Suprapubic skin (tissue), 4 donors: ENCODE measurements around the gene STOM. TPM values are rescaled to one million over a fixed set of nuclear protein-coding genes. Genes with fewer than 3 reads are reported as not detected.
A peak's percentile ranks its signal among the peaks of the same experiment; 100 is the strongest.

Source experiments
- DNase-seq, 2 donors: peaks; one replicate each; pipeline ENCODE4 v3.0.0-alpha.2; 2019; ENCODE audit warnings: low spot score in 2 of 2
- H3K27ac ChIP-seq: fragments of 200-600 bp; sonication (generic); one replicate; pipeline ENCODE4 v1.5.1; 2019
- H3K27me3 ChIP-seq: fragments of 200-600 bp; sonication (generic); one replicate; pipeline ENCODE4 v1.5.1; 2019
- H3K36me3 ChIP-seq: fragments of 200-600 bp; sonication (generic); one replicate; pipeline ENCODE4 v1.5.1; 2019
- H3K4me1 ChIP-seq: fragments of 200-600 bp; sonication (generic); one replicate; pipeline ENCODE4 v1.5.1; 2019
- H3K4me3 ChIP-seq: fragments of 200-600 bp; sonication (generic); one replicate; pipeline ENCODE4 v1.5.1; 2019; ENCODE audit warnings: mild to moderate bottlenecking
- H3K9me3 ChIP-seq: fragments of 200-600 bp; sonication (generic); one replicate; pipeline ENCODE4 v1.5.1; 2019
- CTCF ChIP-seq, 2 donors: fragments of 200-600 bp in 1 of 2; fragments of 450-650 bp in 1 of 2; sonication (generic) in 1 of 2; IDR thresholded peaks; one replicate each; pipeline ENCODE4 v1.5.1; 2016 to 2019; ENCODE audit warnings: antibody characterized with exemption in 2 of 2, mild to moderate bottlenecking in 1 of 2, moderate library complexity in 1 of 2
- EP300 ChIP-seq: sonication (generic); formaldehyde crosslinking; IDR thresholded peaks from one replicate; pipeline ENCODE4 v1.6.1; 2017; ENCODE audit warnings: antibody characterized with exemption
- POLR2A ChIP-seq, 2 donors: fragments of 450-650 bp; IDR thresholded peaks; one replicate each; pipeline ENCODE4 v1.6.1; 2017; ENCODE audit warnings: antibody characterized with exemption in 2 of 2, mild to moderate bottlenecking in 2 of 2, moderate library complexity in 2 of 2
- POLR2AphosphoS5 ChIP-seq, 3 donors: sonication (generic); formaldehyde crosslinking; IDR thresholded peaks; one replicate each; pipeline ENCODE4 v1.6.1; 2017; ENCODE audit warnings: antibody characterized with exemption in 3 of 3
- WGBS: methylation state at CpG from one replicate; pipeline ENCODE4 v1.1.5; 2018; 5-methylcytosine and 5-hydroxymethylcytosine counted together
- total RNA-seq, 4 donors: library from RNA; depleted of rRNA; stranded (reverse); fragments of >200 nt; gene quantifications; one replicate each; pipeline ENCODE4 v1.1.0, GENCODE V29; 2016

STOM gene
- total RNA-seq, 4 donors from 2014 or later, result 166 to 238 (median 185) TPM

GRCh38 chr9:121298016-121298538 is 72.0 kb downstream of the STOM start:
- TF ChIP-seq CTCF (IDR thresholded peaks at IDR 0.05), result no peak
- TF ChIP-seq EP300, result no peak
- TF ChIP-seq POLR2AphosphoS5 (IDR thresholded peaks at IDR 0.05), result no peak
- TF ChIP-seq POLR2A (IDR thresholded peaks at IDR 0.05), result no peak
- Histone ChIP-seq H3K4me3 (no peak overlapping the region), H3K27ac (peak overlapping the region; percentile 81), H3K27me3 (no peaks in the 10 kb centered on the region), H3K9me3 (no peaks in the 10 kb centered on the region), H3K36me3 (peaks cover 14% of the 10 kb centered on the region), H3K4me1 (peaks cover 97% of the 10 kb centered on the region)
- peak; percentile 60 to 61 for DNase-seq
- 74% methylated on average over 7 of the region's 7 CpGs for WGBS

DNA sequence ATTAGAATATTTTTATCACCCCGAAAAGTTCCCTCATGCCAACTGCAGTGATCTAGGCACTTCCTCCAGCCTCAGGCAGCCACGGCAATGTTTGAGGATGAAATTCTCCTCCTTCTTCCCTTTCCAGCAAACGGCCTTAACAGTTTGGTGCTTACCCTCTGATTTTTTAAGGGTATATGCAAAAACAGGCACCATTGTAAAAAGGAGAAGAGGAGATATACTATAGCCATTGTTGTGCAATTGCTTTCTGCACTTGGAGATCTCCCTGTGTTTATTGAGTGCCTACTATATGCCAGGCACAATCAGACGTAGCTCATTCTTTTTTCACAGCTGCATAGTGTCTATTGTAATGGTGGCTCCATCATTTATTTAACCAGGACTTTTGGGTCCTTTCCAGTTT is 72.7 kb downstream of the STOM start:
- H3K27ac ChIP-seq, result peak overlapping the region; percentile 81
- DNase-seq, result peak in 1 of 2 donors; percentile 31
- no peaks in the 10 kb centered on the region for H3K27me3 ChIP-seq
- peaks cover 7% of the 10 kb centered on the region for H3K36me3 ChIP-seq
- 23% methylated on average over 4 of the region's 4 CpGs for WGBS
- peaks cover 96% of the 10 kb centered on the region for H3K4me1 ChIP-seq
- no peak overlapping the region for H3K4me3 ChIP-seq
- TF ChIP-seq POLR2A (IDR thresholded peaks at IDR 0.05) (no peak), EP300 (no peak), CTCF (IDR thresholded peaks at IDR 0.05) (no peak), POLR2AphosphoS5 (IDR thresholded peaks at IDR 0.05) (no peak)
- no peaks in the 10 kb centered on the region for H3K9me3 ChIP-seq

- Histone ChIP-seq H3K4me3 (no peak overlapping the region), H3K36me3 (no peaks in the 10 kb centered on the region), H3K9me3 (no peaks in the 10 kb centered on the region), H3K27ac (peak overlapping the region; percentile 81), H3K4me1 (peaks cover 93% of the 10 kb centered on the region), H3K27me3 (no peaks in the 10 kb centered on the region)
- 74% methylated on average over 2 of the region's 7 CpGs for WGBS
- peak; percentile 60 to 61 for DNase-seq
- TF ChIP-seq POLR2AphosphoS5 (IDR thresholded peaks at IDR 0.05) (no peak), EP300 (no peak), CTCF (IDR thresholded peaks at IDR 0.05) (no peak), POLR2A (IDR thresholded peaks at IDR 0.05) (no peak)
Observed at GRCh38 chr9:121296213-121297127, 73.6 kb downstream of the STOM start.

GRCh38 chr9:121295662-121296191 is 74.3 kb downstream of the STOM start:
- H3K27me3 ChIP-seq, result no peaks in the 10 kb centered on the region
- TF ChIP-seq CTCF (IDR thresholded peaks at IDR 0.05) (no peak), EP300 (no peak), POLR2AphosphoS5 (IDR thresholded peaks at IDR 0.05) (no peak), POLR2A (IDR thresholded peaks at IDR 0.05) (no peak)
- H3K9me3 ChIP-seq, result no peaks in the 10 kb centered on the region
- peaks cover 88% of the 10 kb centered on the region for H3K4me1 ChIP-seq
- H3K36me3 ChIP-seq, result no peaks in the 10 kb centered on the region
- 46% methylated on average over 4 of the region's 5 CpGs for WGBS
- no peak overlapping the region for H3K4me3 ChIP-seq
- H3K27ac ChIP-seq, result peak overlapping the region; percentile 81
- peak; percentile 61 to 76 for DNase-seq
